ENCODE measurements around the gene RNASE11. TPM values are rescaled to one million over a fixed set of nuclear protein-coding genes. Genes with fewer than 3 reads are reported as not detected.

Gene RNASE11
- total RNA-seq, 6 experiments from 2014 or later = not detected

DNA sequence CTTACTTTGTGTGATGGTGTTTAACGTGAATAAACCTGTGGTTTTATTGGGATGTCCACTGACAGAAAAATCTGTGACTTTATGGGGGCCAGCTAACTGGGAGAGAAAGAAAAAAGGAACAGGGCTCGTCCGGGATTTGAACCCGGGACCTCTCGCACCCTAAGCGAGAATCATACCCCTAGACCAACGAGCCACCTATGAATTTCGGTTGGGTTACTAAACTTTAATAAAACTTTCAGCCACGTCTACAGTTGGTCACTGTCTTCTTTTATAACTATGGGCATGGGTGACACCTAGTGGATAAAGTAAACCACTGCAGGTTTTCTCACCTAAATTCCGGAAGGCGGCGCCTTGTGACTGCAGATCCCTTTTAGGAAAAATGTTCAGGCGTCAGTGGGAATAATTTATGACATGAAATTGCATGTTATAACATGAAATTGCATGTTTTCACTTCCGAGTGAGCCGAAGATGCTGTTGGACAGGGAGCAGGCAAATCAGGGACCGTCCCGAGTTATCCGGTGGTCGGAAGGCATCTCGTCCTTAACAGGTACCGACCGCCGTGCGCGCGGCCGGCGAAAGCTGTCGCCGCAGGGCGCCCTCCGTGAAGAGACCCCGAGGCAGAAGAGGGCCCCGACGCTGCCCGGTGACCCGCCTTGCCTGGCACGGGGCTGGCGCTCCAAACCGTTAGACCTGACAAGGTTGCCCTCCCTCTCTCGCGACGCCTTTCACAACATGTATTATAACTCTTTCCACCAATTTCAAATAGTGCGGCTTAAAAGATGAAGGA is 21.6 kb upstream of the RNASE11 start:
- Histone ChIP-seq H3K4me3 (peak overlapping the region; percentile 78 to 85 (median 82)), H3K27ac (peak overlapping the region; percentile 17 to 47 (median 35)), H3K27me3 (no peaks in the 10 kb centered on the region), H3K9me3 (no peaks in the 10 kb centered on the region), H3K36me3 (no peaks in the 10 kb centered on the region), H3K4me1 (peaks cover 0 to 24% (median 0%) of the 10 kb centered on the region in 4 donors)
- WGBS (ENCODE audit: insufficient coverage, low coverage, low lambda C conversion rate, missing lambda C conversion rate) = under 1% methylated on average over 27 of the region's 44 CpGs
- intact Hi-C loops (cut with DNase I) = loop anchor here (10.0 kb wide), 4 partner anchors 75 to 285 kb away; partner anchors contain the start of genes ANG (in 1 of the 2), KLHL33 (in 1 of the 2) and RNASE4 (in 1 of the 2)
- DNase-seq (peak; percentile 48 to 65 (median 58)), ATAC-seq (peak; percentile 66 to 72 (median 69))
- no peak for TF ChIP-seq POLR2A (IDR thresholded peaks at IDR 0.05)
- TF ChIP-seq, protein P1, sequence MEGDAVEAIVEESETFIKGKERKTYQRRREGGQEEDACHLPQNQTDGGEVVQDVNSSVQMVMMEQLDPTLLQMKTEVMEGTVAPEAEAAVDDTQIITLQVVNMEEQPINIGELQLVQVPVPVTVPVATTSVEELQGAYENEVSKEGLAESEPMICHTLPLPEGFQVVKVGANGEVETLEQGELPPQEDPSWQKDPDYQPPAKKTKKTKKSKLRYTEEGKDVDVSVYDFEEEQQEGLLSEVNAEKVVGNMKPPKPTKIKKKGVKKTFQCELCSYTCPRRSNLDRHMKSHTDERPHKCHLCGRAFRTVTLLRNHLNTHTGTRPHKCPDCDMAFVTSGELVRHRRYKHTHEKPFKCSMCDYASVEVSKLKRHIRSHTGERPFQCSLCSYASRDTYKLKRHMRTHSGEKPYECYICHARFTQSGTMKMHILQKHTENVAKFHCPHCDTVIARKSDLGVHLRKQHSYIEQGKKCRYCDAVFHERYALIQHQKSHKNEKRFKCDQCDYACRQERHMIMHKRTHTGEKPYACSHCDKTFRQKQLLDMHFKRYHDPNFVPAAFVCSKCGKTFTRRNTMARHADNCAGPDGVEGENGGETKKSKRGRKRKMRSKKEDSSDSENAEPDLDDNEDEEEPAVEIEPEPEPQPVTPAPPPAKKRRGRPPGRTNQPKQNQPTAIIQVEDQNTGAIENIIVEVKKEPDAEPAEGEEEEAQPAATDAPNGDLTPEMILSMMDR (IDR thresholded peaks at IDR 0.05) = peak; percentile 91 to 99 (median 97)

DNA sequence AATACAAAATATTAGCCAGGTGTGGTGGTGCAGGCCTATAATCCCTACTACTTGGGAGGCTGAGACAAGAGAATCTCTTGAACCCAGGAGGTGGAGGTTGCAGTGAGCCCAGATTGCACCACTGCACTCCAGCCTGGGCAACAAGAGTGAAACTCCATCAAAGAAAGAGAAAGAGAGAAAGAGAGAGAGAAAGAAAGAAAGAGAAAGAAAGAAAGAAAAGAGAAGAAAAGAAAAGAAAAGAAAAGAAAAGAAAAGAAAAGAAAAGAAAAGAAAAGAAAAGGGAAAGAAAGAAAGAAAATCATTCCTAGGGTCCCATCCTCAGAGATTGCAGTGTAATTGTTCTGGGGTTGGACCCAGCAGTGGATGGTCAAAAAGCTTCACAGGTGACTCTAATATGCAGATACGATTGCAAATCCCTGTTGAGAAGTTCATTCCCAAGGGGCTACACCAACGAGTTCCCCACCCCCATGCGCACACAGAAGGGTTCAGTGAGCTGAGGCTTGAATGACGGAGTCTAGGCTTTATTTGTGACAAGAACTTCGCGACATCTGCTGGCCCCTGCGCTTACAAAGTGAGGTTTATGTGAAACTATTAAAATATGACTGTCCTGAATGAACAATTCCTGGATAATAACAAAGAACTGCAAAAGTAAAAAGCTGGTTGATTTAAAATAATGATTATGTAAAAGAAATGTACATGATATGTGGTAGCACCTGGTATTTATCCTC is 20.7 kb upstream of the RNASE11 start:
- WGBS (ENCODE audit: insufficient coverage, low coverage, low lambda C conversion rate, missing lambda C conversion rate) = 72% methylated on average over 6 of the region's 7 CpGs

DNA sequence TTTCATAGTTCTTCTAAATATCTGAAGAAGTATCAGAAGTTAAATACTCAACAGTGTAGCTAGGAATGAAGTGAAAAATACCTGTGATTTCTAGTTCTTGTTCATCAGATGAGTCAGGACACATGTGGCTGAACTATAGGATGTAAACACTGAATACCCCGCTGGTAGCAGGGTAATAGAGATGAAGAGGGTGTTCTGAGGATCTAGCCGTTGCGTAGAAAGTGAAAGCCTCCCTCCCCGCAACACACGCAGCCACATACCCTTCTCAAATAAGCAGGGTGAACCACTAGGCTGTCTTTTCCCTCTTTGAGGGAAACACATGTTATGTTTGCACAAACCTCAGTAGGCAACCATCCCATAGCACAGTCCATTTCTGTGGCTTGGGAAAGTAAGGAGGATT is 19.8 kb upstream of the RNASE11 start:
- no peak for DNase-seq
- Histone ChIP-seq H3K36me3 (no peaks in the 10 kb centered on the region), H3K27me3 (no peaks in the 10 kb centered on the region), H3K4me1 (peaks cover 0 to 25% (median 0%) of the 10 kb centered on the region in 4 donors), H3K27ac (no peak overlapping the region), H3K9me3 (no peaks in the 10 kb centered on the region), H3K4me3 (no peak overlapping the region)
- ATAC-seq = no peak
- WGBS (ENCODE audit: insufficient coverage, low coverage, low lambda C conversion rate, missing lambda C conversion rate) = 65% methylated on average over 5 of the region's 5 CpGs
- TF ChIP-seq POLR2A (IDR thresholded peaks at IDR 0.05) = no peak
- TF ChIP-seq, protein P1 (IDR thresholded peaks at IDR 0.05) = no peak
- intact Hi-C loops (cut with DNase I) = loop anchor here (10.0 kb wide), 3 partner anchors 73 to 283 kb away; partner anchors contain the start of gene KLHL33 (in 1 of the 2)

More for the DNA sequence above, 20.7 kb upstream of the RNASE11 start:
- Histone ChIP-seq H3K36me3 (no peaks in the 10 kb centered on the region), H3K4me3 (no peak overlapping the region), H3K27ac (no peak overlapping the region), H3K9me3 (no peaks in the 10 kb centered on the region), H3K27me3 (no peaks in the 10 kb centered on the region), H3K4me1 (peaks cover 0 to 24% (median 0%) of the 10 kb centered on the region in 4 donors)
- no peak for DNase-seq
- intact Hi-C loops (cut with DNase I) = loop anchor here (10.0 kb wide), 3 partner anchors 74 to 284 kb away; partner anchors contain the start of gene KLHL33 (in 1 of the 2)
- no peak for ATAC-seq
- TF ChIP-seq, protein P1 (IDR thresholded peaks at IDR 0.05) = no peak
- no peak for TF ChIP-seq POLR2A (IDR thresholded peaks at IDR 0.05)

DNA sequence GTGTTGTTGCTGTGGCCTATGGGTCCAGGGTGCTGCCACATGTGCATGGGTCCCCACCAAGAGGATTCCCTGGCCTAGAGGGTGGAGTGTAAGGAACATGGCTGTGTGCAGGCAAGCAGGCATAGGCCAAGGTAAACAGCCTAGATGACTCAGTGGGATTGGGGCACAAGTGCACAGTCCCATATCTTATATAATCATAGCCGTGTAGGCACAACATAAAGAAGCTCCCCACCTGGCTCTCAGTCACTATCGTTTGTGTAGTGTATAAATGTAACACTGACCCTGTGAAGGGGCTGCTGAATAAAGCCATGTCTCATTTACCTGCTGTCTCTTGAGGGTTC is 19.1 kb upstream of the RNASE11 start:
- TF ChIP-seq POLR2A (IDR thresholded peaks at IDR 0.05) = no peak
- TF ChIP-seq, protein P1 (IDR thresholded peaks at IDR 0.05) = no peak
- 45% methylated on average over 2 of the region's 2 CpGs for WGBS (ENCODE audit: insufficient coverage, low coverage, low lambda C conversion rate, missing lambda C conversion rate)
- Histone ChIP-seq H3K4me3 (no peak overlapping the region), H3K36me3 (no peaks in the 10 kb centered on the region), H3K4me1 (peaks cover 0 to 27% (median 0%) of the 10 kb centered on the region in 4 donors), H3K27ac (no peak overlapping the region), H3K27me3 (no peaks in the 10 kb centered on the region), H3K9me3 (no peaks in the 10 kb centered on the region)
- intact Hi-C loops (cut with DNase I) = loop anchor here (10.0 kb wide), 3 partner anchors 72 to 282 kb away; partner anchors contain the start of gene KLHL33 (in 1 of the 2)
- ATAC-seq = no peak
- DNase-seq = no peak
